GM21786 (cell line): ENCODE data around the gene RRP15.
A peak's percentile ranks its signal among the peaks of the same experiment; 100 is the strongest.

Experiments used
- ATAC-seq: cut with Tn5 transposase; IDR thresholded peaks from one replicate; pipeline ENCODE4 v1.9.1; 2021; ENCODE audit not compliant: unreplicated experiment

RRP15 gene, protein sequence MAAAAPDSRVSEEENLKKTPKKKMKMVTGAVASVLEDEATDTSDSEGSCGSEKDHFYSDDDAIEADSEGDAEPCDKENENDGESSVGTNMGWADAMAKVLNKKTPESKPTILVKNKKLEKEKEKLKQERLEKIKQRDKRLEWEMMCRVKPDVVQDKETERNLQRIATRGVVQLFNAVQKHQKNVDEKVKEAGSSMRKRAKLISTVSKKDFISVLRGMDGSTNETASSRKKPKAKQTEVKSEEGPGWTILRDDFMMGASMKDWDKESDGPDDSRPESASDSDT

DNA sequence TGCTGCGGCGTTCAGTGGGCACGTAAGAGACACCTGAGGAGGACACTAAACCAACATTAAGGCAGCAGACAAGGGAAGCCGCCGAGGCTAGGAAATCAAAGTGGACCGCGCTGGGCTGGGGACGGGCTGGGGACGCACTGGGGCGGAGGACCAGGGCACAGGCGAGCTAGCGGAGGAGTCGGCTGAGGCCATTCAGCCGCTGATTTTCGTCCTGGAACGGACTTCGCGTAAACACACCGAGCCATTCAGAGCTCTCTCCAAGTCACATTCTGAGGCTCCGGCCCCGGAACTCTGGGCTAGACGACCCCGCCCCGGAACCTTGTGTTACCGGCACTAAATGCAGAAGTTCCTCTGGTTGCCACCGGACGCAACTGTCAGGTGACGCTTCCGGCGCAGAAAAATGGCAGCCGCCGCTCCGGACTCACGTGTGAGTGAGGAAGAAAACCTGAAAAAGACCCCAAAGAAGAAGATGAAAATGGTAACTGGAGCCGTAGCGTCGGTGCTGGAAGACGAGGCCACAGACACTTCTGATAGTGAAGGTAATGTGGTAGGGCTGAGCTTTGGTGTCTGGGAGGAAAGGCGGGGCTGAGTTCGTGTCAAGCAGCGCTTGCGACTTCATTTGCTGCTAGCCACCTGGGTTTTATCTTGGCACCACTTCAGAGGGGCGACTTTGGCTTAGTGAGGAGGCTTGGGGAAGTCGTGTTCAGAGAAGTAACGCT, at the start of gene RRP15:
TSS of gene RRP15 (plus strand) at position 377 of the 719 bp plus-strand sequence. CDS start at position 401, 24 bp downstream.
- peak; percentile 100 for ATAC-seq

DNA sequence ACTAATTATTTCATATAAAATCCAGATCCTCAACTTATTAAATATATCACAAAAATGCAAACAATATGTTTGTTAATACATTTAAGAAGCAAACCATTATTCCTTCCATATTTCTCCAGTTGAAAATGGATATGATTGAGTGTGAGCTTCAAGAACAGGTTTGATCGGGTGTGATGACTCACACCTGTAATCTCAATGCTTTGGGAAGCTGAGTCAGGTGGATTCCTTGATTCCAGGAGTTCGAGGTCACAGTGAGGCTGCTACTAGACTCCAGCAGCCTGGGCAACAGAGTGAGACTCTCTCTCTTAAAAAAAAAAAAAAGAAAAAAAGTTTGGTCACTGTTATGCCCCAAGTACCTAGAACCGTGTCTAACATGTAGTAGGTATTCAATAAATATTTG, 42.9 kb upstream of the RRP15 start:
- ATAC-seq: no peak

DNA sequence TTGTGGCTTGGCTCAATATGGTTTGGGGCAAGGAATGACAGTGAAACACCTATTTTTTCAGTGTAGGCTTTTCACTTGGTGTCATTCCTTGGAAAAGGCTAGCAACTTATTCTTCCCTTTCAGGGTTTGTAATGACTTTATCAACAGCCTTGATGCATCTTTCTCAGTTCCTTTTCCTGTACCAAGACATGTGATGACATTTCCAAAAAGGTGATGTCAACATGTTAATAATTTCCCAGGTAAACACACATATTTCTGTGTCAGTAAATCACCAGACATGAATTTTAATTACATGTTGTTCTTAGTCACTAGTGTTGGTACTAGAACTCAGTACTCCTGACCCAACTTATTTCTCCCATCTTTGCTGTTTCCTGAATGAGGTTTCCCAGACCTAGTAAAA, 37.8 kb upstream of the RRP15 start:
- ATAC-seq: peak; percentile 72

DNA sequence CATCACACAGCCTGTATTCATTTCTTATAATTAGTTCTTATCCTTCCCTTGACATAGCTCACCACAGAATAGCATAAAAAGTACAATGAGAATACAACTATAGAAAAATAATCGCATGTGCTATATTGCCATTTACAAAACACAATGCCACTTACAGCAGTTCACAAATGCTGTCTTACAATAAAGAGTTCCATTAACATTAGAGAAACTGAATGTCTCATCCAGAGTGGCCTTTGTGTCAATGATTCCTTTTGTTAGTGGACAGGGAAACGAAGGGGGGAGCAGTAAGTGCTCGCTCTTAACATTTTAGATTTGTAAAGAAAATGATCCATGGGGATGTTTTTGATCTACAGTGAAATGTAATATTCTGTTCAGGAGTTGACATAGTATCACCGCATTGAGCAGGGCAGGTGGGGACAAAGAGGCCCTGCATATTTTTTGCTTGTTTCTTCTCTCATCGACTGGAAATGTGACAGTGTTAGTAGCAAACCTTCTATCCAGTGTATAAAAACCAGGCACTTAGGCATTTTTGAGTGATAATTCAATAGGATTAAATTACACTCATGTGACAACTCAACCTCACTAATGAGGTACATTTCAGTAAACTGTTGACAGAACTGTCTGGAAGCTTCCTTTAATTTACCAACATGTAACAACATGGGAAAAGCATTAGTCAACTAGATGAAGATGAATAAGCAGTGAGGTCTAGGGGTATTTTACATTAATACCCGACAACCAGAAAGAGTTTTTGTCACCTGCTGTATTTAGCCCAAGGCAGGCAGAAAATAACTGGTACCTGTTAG, 35.6 kb upstream of the RRP15 start:
- no peak for ATAC-seq

- no peak for ATAC-seq
These were observed 34.6 kb upstream of the RRP15 start for GRCh38 chr1:218250492-218250891.

DNA sequence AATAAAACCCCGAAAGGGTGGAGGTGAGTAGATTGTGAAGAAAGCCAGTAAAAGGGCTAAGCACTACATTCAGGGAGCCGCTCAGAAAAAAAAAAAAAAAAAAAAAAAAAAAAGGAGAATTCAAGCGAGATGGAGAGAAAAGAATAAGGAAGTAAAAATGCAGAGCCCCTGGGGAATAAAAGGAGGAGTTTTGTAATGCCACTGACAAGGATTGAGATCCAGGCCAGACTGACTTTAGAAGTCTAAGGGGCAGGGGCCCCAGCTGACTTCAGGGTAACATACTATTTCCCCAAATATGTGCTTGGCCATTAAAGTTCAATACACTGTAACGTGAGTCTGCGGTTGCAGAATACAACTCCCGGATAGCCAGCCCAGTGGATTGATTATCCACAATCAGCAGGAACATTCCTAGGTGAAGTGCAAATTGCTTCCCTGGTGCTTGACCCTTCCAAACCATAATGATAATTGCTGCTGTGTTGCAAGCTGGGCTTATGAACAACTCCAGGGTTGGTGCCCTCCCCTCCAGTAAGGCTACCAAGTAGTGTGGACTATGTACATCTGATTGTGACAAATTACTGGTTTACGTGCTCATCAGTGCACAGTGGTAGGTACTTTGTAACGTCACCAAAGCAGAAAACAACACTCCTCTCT, 30.7 kb upstream of the RRP15 start:
- ATAC-seq: no peak

DNA sequence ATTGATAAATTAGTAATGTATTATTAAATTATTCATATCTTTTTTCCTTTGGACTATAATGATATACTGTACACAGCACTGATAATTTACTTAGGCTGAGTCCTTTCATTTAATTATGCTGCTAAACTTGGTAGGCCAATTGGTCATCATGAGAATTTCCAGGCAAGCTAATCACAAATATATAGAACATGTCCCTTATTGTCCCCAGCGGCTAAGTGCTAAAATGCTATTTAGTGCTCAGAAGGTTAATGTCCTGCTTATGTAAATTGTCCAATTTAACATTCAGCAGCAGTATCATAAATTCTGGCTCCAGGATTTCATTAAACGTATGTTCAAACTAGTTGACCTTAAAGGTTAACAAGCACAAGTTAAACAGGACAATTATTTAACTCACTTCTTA, 30.0 kb upstream of the RRP15 start:
- ATAC-seq: no peak

- ATAC-seq: no peak
These were observed 27.7 kb upstream of the RRP15 start for GRCh38 chr1:218257371-218257770.

DNA sequence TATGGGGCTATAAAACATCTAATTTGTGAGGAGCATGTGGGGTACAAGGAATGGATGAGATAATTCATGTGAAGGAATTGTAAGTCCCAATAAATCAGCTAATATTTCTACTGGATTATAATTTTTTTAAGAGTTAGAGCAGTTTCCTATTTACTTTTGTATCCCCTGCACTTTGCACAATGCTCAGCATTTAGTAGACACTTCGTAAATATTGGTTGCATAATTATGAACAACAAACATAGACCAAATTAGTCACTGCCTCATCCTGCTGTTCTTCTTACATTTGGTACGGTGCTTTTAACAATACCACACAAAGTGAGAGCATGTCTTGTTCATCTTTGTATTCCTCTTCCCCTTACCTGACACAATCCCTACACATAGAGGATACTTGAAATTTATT, 27.1 kb upstream of the RRP15 start:
- ATAC-seq: no peak

DNA sequence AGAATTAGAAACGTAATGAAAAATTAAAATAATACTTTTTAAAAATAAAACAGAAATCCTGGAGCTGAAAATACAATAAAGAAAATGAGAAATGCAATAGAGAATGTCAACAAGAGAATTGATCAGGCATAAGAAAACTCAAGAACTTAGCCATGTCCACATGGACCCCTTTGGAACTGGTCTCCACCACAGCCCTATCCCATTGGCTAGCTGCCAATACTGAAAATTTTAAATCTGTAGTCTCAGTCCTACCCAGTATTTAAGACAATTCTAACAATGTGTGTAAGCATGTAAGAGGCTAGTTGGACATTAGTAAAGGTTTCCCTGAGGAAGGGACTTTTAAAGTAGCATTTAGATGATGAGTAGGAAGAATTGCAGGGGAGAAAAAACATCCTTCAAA, 25.8 kb upstream of the RRP15 start:
- ATAC-seq: no peak

DNA sequence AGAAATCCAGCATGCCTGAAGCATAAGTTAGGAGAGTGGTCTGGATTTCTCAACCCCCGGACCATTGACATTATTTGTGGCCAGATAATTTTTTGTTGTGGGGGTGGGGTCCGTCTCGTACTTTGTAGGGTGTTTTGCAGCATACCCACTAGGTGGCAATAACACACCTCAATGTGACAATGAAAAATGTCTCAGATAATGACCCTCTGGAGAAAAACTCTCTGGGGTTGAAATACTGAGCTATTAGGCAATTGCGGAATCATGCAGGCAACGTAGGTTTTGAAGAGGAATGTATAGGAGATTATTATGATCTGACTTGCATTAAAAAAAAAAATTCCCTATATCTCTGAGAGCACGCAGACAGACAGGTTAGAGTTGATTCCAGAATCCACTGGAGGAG, 25.3 kb upstream of the RRP15 start:
- no peak for ATAC-seq

DNA sequence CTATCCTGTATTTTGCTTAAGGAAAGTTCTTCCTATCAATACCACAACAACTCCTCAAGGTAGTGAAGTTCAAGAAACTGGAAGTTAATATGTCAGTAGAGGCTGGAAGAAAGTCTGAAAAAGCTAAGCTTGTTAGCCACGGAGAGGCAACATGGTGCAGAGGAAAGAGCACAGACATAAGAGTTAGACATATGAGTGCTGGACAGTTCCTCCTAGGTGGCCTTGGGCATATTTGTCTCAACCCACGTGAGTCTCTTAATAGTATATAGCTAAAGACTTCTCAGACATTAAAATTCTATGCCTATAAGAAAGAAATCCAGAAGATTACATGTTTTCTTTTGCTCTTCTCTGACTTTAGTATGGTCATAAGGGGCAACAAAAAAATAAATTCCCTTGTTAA, 22.8 kb upstream of the RRP15 start:
- ATAC-seq: no peak

DNA sequence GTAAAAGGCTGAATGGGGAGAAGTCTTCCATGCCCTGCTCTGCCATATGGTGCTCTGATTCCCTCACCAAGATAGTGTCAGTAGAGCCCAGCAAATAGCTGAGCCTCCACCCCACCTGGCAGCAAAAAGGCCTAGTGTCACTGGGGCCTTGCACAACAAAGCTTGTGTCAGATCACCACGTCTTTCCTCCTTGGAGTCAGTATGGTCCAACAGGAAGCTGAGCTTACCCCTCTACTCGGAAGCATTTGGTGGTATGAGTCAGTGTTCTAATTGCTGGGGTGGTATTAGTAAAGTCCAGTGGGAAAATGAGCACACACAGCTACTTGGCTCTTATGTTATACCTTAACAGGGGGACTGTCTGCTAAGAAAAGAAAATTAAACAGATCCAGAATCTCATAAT, 18.7 kb upstream of the RRP15 start:
- ATAC-seq: no peak

- ATAC-seq: no peak
These were observed 12.7 kb upstream of the RRP15 start for GRCh38 chr1:218272366-218272765.

DNA sequence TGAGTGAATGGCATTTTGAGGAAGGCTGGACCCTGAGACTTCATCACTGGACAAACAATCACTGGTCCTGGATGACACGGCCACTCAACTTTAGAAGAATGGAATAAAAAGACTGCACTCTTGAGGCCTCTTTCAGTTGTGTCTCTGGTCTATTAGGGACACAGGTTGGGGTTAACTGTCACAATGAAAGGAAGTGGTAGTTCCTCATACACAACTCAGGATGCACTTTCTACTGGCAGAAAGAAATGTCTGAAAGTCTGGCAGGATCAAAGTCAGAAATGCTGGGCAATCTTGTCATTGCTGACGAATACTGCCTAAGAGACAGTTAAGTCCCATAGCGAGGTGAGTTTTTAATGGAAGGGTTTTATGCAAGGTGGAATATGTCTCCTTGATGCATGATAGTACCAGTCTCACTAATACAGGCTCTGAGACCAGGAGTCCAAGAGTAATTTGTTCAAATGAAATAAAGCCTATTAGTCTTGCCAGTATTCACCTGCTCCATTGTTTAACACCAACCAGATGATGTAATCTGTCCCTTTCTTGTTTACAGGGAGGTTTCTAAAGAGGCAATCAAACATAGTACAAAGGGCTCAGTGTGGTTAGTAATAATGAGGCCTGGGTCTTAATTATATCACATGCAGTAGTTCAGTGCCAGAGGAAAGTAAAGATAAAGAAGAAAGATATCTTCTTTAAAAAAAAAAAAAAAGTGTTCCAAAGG, 11.2 kb upstream of the RRP15 start:
- ATAC-seq: no peak

DNA sequence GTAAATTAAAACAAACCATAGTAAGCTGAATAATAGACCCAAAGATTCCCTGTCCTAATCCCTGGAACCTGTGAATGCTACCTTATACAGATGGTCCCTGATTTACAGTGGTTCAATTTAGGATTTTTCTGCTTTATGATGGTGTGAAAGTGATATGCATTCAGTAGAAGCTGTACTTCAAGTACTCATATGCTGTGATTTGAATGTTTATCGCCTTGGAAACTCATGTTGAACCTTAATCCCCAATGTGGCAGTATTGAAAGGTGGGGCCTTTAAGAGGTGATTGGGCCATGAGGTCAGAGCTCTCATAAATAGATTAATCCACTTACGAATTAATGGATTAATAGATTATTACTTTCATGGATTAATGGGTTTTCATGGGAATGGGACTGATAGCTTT, 10.6 kb upstream of the RRP15 start:
- ATAC-seq: no peak

DNA sequence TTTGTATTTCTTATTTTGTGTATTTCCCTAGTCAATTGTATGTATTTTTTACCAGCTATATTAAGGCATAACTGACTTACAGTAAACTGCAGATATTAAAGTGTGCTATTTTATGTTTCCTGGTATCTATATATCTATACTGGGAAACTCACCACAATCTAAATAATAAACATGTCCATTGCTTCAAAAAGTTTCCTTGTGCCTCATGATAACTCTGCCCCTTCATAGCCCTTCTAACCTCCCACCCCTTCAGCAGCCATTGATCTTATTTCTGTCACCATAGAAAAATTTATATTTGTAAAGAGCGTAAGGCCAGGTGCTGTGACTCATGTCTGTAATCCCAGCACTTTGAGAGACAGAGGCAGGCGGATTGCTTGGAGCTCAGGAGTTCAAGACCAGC, 9.3 kb upstream of the RRP15 start:
- ATAC-seq: no peak

DNA sequence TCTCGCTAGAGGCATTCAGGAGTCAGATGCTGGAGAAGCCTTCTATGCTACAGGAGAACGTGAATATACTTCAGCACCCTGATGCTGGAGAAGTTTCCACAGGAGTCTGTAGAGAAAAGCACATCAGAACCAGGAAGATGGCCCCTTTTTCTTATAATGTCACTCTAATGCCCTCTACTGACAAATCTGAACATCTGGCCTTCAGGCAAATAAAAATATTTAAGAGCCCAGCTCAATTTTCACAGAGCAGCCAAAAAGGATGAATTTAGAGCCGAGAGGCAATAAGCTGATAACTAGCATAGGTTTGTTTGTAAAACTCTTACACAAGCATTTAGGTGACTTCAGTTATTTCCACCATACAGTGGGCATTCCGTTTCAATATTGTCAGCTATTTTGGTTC, 3.8 kb upstream of the RRP15 start:
- no peak for ATAC-seq

GRCh38 chr1:218284377-218284916, 646 bp upstream of the RRP15 start:
- ATAC-seq: peak; percentile 10

GRCh38 chr1:218292515-218292914, 7.4 kb downstream of the RRP15 start:
- no peak for ATAC-seq

DNA sequence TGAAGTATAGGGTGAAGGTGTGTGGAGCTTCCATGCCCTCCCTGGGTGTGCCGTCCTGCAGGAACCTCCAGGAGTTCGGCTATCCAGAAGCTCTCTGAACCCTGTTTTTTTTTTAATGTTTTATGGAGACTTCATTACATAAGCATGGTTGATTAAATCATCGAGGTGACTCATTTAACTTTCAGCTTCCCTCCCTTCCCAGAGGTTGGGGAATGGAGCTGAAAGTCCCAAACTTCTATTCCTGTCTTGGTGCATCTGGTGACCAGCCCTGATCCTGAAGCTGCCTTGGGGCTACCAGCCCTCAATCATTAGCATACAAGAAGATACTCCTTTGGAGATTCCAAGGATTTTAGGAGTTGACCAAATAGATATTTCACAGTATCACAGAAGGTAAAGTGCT, 9.5 kb downstream of the RRP15 start:
- ATAC-seq: no peak
